ENCODE results near the gene BCDIN3D. TPM values are rescaled to one million over a fixed set of nuclear protein-coding genes. Genes with fewer than 3 reads are reported as not detected.

Gene BCDIN3D
- total RNA-seq, 1 donor from 2014 or later, result 5.3 TPM

GRCh38 chr12:49843411-49843810, 505 bp upstream of the BCDIN3D start:
- TF ChIP-seq CTCF (IDR thresholded peaks at IDR 0.05), result no peak
- Mint-ChIP-seq H3K27me3 (ENCODE audit: unreplicated experiment) (peaks cover 24% of the 10 kb centered on the region), H3K4me3 (ENCODE audit: unreplicated experiment) (peak overlapping the region; percentile 93), H3K27ac (ENCODE audit: unreplicated experiment) (peak overlapping the region; percentile 96), H3K9me3 (ENCODE audit: unreplicated experiment) (no peaks in the 10 kb centered on the region), H3K36me3 (ENCODE audit: unreplicated experiment) (no peaks in the 10 kb centered on the region), H3K4me1 (ENCODE audit: unreplicated experiment) (peaks cover 23% of the 10 kb centered on the region)
- DNase-seq (ENCODE audit: extremely low spot score, unreplicated experiment), result no peak

DNA sequence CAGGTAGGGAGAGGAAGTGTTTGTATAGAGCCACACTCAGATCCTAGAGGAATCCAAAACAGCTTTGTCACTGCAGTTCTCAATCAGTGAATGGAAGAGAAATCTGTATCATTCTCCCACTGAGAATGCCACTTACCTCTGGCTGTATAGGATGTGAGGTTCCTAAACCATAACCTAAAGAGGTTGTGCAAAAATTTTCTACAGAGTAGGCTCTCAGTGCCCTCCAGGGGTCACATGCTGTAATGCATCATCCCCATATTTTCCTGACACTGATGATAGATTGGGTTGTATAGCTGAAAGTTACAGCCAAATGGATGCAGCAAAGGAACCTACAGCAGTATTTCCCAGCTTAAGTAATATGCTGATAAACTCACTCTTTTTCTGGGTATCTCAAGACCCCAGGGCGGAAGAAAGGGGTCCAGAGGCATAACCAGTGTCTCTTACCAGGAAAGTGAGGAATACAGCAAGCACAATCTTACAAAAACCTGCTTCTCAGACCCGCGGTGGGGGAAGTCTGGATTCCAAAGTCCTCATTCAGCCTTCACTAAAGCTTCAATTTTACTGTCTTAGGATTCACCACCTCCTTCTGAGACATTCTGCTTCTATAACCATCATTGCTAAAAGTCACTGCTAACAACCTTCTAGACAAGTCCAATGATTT, 3.8 kb downstream of the BCDIN3D start:
- Mint-ChIP-seq H3K27ac (ENCODE audit: unreplicated experiment) (no peak overlapping the region), H3K9me3 (ENCODE audit: unreplicated experiment) (no peaks in the 10 kb centered on the region), H3K27me3 (ENCODE audit: unreplicated experiment) (no peaks in the 10 kb centered on the region), H3K4me1 (ENCODE audit: unreplicated experiment) (peaks cover 23% of the 10 kb centered on the region), H3K4me3 (ENCODE audit: unreplicated experiment) (no peak overlapping the region), H3K36me3 (ENCODE audit: unreplicated experiment) (peaks cover 3% of the 10 kb centered on the region)
- peak; percentile 76 for TF ChIP-seq CTCF (IDR thresholded peaks at IDR 0.05)
- no peak for DNase-seq (ENCODE audit: extremely low spot score, unreplicated experiment)

DNA sequence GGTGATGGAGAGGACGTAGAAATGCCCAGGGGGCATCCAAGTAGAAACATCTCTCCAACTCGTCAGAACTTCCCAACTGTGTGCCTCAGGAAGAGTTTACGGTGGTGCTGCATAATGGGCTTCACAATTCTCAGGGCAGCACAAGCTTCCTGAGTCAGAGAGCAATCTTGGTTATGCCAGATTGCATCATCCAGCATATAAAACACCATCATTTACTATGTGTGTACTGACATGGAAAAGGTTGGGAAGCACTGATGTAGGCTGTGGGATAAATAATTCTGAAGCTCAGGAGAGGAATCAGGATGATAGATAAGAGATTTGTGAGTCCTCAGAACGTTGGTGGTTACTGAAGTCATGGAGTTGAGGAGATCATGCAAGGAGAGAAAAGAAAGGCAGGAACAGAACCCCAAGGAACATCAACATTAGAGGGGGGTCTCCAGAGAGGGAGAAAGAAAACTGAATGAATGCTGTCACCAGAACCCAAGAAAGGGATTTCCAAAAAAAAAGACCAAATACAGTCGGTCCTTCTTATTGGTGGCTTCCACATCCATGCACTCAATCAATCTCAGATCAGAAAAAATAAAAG, 10.0 kb downstream of the BCDIN3D start:
- DNase-seq (ENCODE audit: extremely low spot score, unreplicated experiment), result no peak
- peak overlapping the region; percentile 39 for H3K27ac Mint-ChIP-seq (ENCODE audit: unreplicated experiment)
- H3K27me3 Mint-ChIP-seq (ENCODE audit: unreplicated experiment), result no peaks in the 10 kb centered on the region
- no peak overlapping the region for H3K4me3 Mint-ChIP-seq (ENCODE audit: unreplicated experiment)
- no peak for TF ChIP-seq CTCF (IDR thresholded peaks at IDR 0.05)
- peaks cover 3% of the 10 kb centered on the region for H3K36me3 Mint-ChIP-seq (ENCODE audit: unreplicated experiment)
- H3K9me3 Mint-ChIP-seq (ENCODE audit: unreplicated experiment), result no peaks in the 10 kb centered on the region
- H3K4me1 Mint-ChIP-seq (ENCODE audit: unreplicated experiment), result peaks cover 20% of the 10 kb centered on the region

GRCh38 chr12:49831717-49832116, 11.2 kb downstream of the BCDIN3D start:
- DNase-seq (ENCODE audit: extremely low spot score, unreplicated experiment), result no peak
- H3K9me3 Mint-ChIP-seq (ENCODE audit: unreplicated experiment), result no peaks in the 10 kb centered on the region
- H3K27ac Mint-ChIP-seq (ENCODE audit: unreplicated experiment), result no peak overlapping the region
- TF ChIP-seq CTCF (IDR thresholded peaks at IDR 0.05), result no peak
- H3K36me3 Mint-ChIP-seq (ENCODE audit: unreplicated experiment), result no peaks in the 10 kb centered on the region
- H3K27me3 Mint-ChIP-seq (ENCODE audit: unreplicated experiment), result no peaks in the 10 kb centered on the region
- peaks cover 26% of the 10 kb centered on the region for H3K4me1 Mint-ChIP-seq (ENCODE audit: unreplicated experiment)
- H3K4me3 Mint-ChIP-seq (ENCODE audit: unreplicated experiment), result no peak overlapping the region
